SK-N-MC (cell line): Measurements from ENCODE around the gene HPCAL1.

Experiments
- DNase-seq: peaks from one replicate; pipeline ENCODE4 v3.0.0-alpha.2; 2011; ENCODE audit warnings: low read depth, low spot score
- H3K27ac ChIP-seq: fragments of 200-600 bp; sonication (generic); 2 replicates; pipeline ENCODE4 v1.5.1; 2016; ENCODE audit warnings: mixed run types
- H3K36me3 ChIP-seq: fragments of 200-600 bp; sonication (generic); 2 replicates; pipeline ENCODE4 v1.6.1; 2017; ENCODE audit warnings: antibody characterized with exemption, low read length, mixed read lengths; ENCODE audit not compliant: insufficient read depth
- H3K4me3 ChIP-seq: fragments of 200-600 bp; sonication (generic); 2 replicates; pipeline ENCODE4 v1.5.1; 2016
- H3K9ac ChIP-seq: fragments of 200-600 bp; sonication (generic); 2 replicates; pipeline ENCODE4 v1.8.0; 2017; ENCODE audit warnings: mixed run types, mixed read lengths; ENCODE audit not compliant: insufficient read length
- H3K9me3 ChIP-seq: fragments of 200-600 bp; sonication (generic); 2 replicates; pipeline ENCODE4 v1.6.1; 2017; ENCODE audit warnings: low read depth, mild to moderate bottlenecking, antibody characterized with exemption, low read length, moderate library complexity, mixed read lengths
- EZH2 ChIP-seq: fragments of 200-600 bp; sonication (generic); IDR thresholded peaks from one replicate; pipeline ENCODE4 v1.6.1; 2017; ENCODE audit warnings: antibody characterized with exemption
- FOXP2 ChIP-seq: optimal IDR thresholded peaks from 2 replicates; pipeline ENCODE3; 2011; ENCODE audit warnings: mild to moderate bottlenecking, moderate library complexity; ENCODE audit not compliant: insufficient read depth; ENCODE audit errors: extremely low read length, control extremely low read depth
- POLR2AphosphoS5 ChIP-seq: IDR thresholded peaks from 2 replicates; pipeline ENCODE4 v1.6.1; 2012; ENCODE audit warnings: mild to moderate bottlenecking, low read depth, low read length, borderline replicate concordance

The HPCAL1 gene

GRCh38 chr2:10370390-10370789 lies 67.7 kb downstream of the HPCAL1 start:
- no peak overlapping the region for H3K4me3 ChIP-seq

GRCh38 chr2:10370895-10371294 lies 68.2 kb downstream of the HPCAL1 start:
- Histone ChIP-seq H3K9me3 (no peaks in the 10 kb centered on the region), H3K9ac (no peak overlapping the region), H3K27ac (no peak overlapping the region), H3K36me3 (no peaks in the 10 kb centered on the region), H3K4me3 (no peak overlapping the region)
- no peak for DNase-seq
- TF ChIP-seq POLR2AphosphoS5 (no peak), FOXP2 (no peak), EZH2 (no peak)

More at GRCh38 chr2:10370390-10370789, 67.7 kb downstream of the HPCAL1 start:
- Histone ChIP-seq H3K27ac (no peak overlapping the region), H3K36me3 (no peaks in the 10 kb centered on the region), H3K9ac (no peak overlapping the region), H3K9me3 (no peaks in the 10 kb centered on the region)
- TF ChIP-seq POLR2AphosphoS5 (no peak), EZH2 (no peak), FOXP2 (no peak)
- DNase-seq = no peak

- H3K9me3 ChIP-seq = no peaks in the 10 kb centered on the region
- TF ChIP-seq EZH2 = no peak
- no peak for TF ChIP-seq POLR2AphosphoS5
- no peak for TF ChIP-seq FOXP2
- DNase-seq = no peak
- H3K27ac ChIP-seq = no peak overlapping the region
- no peak overlapping the region for H3K9ac ChIP-seq
- H3K36me3 ChIP-seq = no peaks in the 10 kb centered on the region
- no peak overlapping the region for H3K4me3 ChIP-seq
These were observed 68.9 kb downstream of the HPCAL1 start for GRCh38 chr2:10371441-10372196.

- DNase-seq = no peak
- no peak for TF ChIP-seq FOXP2
- TF ChIP-seq POLR2AphosphoS5 = no peak
- no peak for TF ChIP-seq EZH2
- H3K4me3 ChIP-seq = no peak overlapping the region
- H3K9ac ChIP-seq = no peak overlapping the region
- H3K27ac ChIP-seq = no peak overlapping the region
- no peaks in the 10 kb centered on the region for H3K9me3 ChIP-seq
- no peaks in the 10 kb centered on the region for H3K36me3 ChIP-seq
These were observed 69.6 kb downstream of the HPCAL1 start for GRCh38 chr2:10372203-10372861.

GRCh38 chr2:10372862-10373240 lies 70.1 kb downstream of the HPCAL1 start:
- TF ChIP-seq FOXP2 (no peak), EZH2 (no peak), POLR2AphosphoS5 (no peak)
- Histone ChIP-seq H3K27ac (no peak overlapping the region), H3K9ac (no peak overlapping the region), H3K9me3 (no peaks in the 10 kb centered on the region), H3K36me3 (no peaks in the 10 kb centered on the region), H3K4me3 (no peak overlapping the region)
- no peak for DNase-seq

DNA sequence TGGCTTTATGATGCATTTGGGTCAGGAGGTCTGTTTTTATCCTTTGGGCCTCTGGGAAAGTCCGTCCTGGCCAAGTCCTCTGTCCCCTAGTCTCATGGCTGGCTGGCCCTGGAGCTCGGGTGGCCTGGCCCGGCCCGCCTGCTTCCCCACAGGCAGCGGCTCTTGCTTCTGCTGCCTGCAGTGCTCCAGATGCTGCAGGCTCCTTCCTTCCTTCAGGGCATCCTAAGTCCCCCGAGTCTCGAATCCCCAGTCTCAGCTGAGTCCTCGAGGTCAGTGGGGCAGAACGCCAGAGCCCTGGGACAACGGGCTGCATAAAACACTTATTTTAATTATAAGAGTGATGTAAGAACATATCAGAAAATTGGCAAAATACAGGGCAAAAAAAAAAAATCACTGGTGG lies 71.2 kb downstream of the HPCAL1 start:
- TF ChIP-seq FOXP2 (no peak), POLR2AphosphoS5 (no peak), EZH2 (no peak)
- no peaks in the 10 kb centered on the region for H3K36me3 ChIP-seq
- no peak overlapping the region for H3K9ac ChIP-seq
- H3K4me3 ChIP-seq = no peak overlapping the region
- DNase-seq = no peak
- H3K9me3 ChIP-seq = no peaks in the 10 kb centered on the region
- H3K27ac ChIP-seq = no peak overlapping the region

GRCh38 chr2:10374362-10374943 lies 71.7 kb downstream of the HPCAL1 start:
- no peak for DNase-seq

GRCh38 chr2:10375570-10376281 lies 73.0 kb downstream of the HPCAL1 start:
- no peak for DNase-seq
- Histone ChIP-seq H3K36me3 (no peaks in the 10 kb centered on the region), H3K9me3 (no peaks in the 10 kb centered on the region), H3K4me3 (no peak overlapping the region), H3K9ac (no peak overlapping the region), H3K27ac (no peak overlapping the region)
- TF ChIP-seq FOXP2 (no peak), POLR2AphosphoS5 (no peak), EZH2 (no peak)

More at GRCh38 chr2:10374362-10374943, 71.7 kb downstream of the HPCAL1 start:
- Histone ChIP-seq H3K36me3 (no peaks in the 10 kb centered on the region), H3K9ac (no peak overlapping the region), H3K9me3 (no peaks in the 10 kb centered on the region), H3K4me3 (no peak overlapping the region), H3K27ac (no peak overlapping the region)
- TF ChIP-seq FOXP2 (no peak), EZH2 (no peak), POLR2AphosphoS5 (no peak)
